Lung microvascular endothelial cell (primary cell): ENCODE data around the gene SLC26A1. TPM values are rescaled to one million over a fixed set of nuclear protein-coding genes. Genes with fewer than 3 reads are reported as not detected.
A peak's percentile ranks its signal among the peaks of the same experiment; 100 is the strongest.

ENCODE experiments used
- DNase-seq, 2 donors: peaks; one replicate each; pipeline versions ENCODE4 v3.0.0 to v3.0.0-alpha.2; 2010; ENCODE audit warnings: low read depth in 2 of 2
- total RNA-seq: library from RNA; depleted of rRNA; stranded (reverse); fragments of >200 nt; gene quantifications from 2 replicates; pipeline ENCODE4 v1.2.1, GENCODE V29; 2014

The SLC26A1 gene, protein sequence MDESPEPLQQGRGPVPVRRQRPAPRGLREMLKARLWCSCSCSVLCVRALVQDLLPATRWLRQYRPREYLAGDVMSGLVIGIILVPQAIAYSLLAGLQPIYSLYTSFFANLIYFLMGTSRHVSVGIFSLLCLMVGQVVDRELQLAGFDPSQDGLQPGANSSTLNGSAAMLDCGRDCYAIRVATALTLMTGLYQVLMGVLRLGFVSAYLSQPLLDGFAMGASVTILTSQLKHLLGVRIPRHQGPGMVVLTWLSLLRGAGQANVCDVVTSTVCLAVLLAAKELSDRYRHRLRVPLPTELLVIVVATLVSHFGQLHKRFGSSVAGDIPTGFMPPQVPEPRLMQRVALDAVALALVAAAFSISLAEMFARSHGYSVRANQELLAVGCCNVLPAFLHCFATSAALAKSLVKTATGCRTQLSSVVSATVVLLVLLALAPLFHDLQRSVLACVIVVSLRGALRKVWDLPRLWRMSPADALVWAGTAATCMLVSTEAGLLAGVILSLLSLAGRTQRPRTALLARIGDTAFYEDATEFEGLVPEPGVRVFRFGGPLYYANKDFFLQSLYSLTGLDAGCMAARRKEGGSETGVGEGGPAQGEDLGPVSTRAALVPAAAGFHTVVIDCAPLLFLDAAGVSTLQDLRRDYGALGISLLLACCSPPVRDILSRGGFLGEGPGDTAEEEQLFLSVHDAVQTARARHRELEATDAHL
- under 0.01 and 0.20 TPM in 2 replicates for total RNA-seq

DNA sequence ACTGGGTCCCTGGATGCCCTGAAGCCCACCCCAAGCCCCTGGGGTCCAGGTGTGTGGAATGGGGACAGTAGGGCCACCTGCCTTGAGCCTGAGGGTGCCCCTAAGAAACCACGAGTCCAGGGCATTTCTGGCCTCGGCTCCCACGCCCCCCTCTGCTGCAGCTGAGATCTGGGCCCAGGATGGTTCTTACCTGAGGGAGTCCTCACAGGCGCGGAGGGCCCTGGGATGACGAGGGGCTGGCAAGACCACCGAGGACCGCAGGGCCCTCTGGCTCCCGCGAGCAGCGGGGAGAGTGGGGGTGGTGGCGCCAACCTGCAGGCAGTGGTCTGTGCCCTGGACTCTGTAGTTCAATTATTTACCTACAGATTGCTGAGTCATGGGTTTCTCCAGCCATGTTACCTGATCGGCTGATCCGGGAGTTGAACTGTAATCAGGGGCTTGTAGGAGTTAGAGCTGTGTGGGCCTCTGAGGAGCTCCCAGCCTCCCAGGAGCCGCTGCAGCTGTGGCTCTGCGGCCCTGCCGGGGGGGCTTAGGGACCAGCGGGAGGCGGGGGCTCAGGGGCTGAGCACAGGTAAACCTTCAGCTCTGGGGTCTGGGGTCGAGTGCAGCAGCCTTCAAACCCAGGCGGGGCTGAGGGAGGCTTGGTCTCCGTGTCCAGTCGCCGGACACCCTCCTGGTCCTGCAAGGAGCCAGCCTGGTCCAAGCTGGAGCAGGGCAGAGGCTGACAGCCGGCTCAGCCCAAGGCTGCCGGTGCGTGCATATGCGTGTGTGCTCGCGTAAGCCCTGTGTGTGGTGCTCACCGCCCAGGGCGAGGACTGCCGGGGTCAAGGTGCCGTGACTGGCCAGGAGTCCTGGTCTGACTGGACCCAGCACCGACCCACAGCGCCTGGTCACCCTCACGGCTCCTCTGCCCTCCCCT lies at the start of gene SLC26A1:
TSS of gene SLC26A1 (minus strand) at position 294 of the 919 bp plus-strand sequence. CDS start 1,701 bp downstream, outside the sequence.
- DNase-seq: no peak

- DNase-seq: no peak
Observed at GRCh38 chr4:1042352-1043055, 49.3 kb upstream of the SLC26A1 start.

DNA sequence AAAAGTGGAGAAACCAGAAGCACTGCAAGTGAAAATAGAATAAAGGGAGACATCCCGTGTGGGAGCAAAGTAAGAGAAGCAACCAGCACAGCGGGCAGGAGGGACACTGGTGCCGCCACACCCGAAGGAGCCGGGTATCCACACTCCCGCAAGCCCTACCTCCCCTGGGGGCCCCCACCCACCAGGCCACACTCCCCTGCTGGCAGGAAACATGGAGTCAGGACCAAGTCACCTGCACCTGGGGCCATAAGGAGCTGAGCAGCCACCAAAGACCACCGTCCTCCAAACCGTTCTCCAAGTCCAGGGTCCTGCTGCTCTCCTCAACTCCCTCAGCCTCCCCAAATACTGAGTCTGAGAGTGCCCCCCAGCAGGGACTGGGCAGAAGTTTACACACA lies 48.7 kb upstream of the SLC26A1 start:
- no peak for DNase-seq

GRCh38 chr4:1041147-1041935 lies 48.1 kb upstream of the SLC26A1 start:
- peak; percentile 29 to 50 for DNase-seq

DNA sequence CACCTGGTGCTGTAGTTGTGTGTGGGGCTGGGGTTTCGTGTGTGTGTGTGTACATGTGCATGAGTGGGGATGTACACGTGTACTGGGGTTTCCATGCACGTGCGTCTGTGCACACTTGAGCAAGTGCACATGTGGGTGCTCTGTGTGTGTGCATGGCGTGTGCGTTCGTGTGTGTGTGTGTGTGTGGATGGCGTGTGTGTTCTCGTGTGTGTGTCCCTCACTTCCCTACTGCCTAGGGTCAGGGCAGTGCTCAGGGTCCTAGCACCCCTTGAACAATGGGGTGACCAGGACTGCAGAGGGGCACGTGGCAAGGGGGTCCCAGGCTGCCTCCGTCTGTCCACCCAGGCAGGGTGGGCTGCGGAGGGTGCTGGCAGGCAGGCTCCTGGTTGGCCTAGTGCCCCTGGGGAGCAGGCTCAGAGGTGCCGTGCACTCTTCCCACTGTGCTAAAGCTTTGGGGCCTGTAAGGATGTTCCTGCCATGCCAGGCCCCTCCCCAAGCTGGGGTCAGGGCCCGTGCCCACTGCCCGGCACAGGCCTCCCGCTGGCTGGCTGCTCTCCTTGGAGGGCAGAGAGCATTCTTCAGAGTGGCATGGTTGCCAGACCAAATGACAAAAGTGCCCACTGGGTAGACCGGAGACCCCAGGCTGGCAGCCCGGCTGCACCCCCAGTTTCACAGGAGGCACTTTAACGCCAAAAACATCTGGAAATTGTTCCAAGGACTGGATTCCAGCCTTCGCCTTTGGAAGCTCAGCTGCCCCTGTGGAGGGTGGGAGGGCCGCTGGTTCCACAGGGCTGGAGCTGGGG lies 47.3 kb upstream of the SLC26A1 start:
- DNase-seq: no peak

DNA sequence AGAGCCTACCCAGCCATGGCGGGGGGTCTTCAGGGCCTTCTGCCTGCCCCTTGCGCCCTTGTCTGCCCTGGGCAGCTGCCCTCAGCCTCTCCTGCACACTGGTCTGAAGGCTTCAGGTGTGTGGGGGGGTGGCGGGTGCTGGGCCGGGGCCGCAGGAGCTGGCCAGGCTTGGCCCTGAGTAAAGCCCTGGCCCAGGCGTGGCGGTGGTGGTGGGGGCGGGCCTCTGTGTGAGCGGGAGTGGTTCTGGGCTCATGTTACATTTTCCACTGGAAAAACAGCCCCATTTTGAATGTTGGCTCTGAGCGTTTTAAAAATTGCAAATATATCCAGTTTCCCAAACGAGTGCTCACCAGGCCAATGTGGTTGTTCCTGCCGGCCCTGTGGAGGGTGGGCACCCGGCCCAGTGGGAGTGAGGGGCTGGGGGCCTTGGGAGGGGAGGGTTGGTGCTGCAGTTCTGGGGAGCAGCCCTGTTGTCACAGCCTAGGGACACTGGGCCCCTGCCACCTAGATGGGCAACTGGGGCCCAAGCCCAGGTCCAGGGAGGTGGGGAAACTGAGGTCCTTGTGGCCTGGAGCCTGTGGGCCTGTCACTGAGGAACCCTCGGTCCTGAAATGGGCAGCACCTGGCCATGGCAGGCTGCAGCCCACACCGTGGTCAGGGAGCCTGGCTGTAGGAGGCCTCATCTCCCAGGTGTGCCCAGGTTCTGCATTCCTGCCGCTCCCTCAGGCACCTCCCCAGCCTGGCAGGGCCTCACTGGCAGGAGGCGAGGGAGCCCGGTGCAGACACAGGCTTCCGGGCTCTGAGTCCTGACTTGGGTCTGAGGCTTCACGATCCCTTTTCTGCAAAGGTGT lies 46.5 kb upstream of the SLC26A1 start:
- peak; percentile 16 to 79 for DNase-seq

- no peak for DNase-seq
Observed at GRCh38 chr4:1038948-1039492, 45.8 kb upstream of the SLC26A1 start.

GRCh38 chr4:1036976-1037810 lies 44.0 kb upstream of the SLC26A1 start:
- DNase-seq: no peak

GRCh38 chr4:1036095-1036494 lies 42.9 kb upstream of the SLC26A1 start:
- DNase-seq: no peak

GRCh38 chr4:1035510-1035909 lies 42.3 kb upstream of the SLC26A1 start:
- DNase-seq: peak; percentile 44 to 48

- no peak for DNase-seq
Observed at GRCh38 chr4:1033840-1034551, 40.8 kb upstream of the SLC26A1 start.

DNA sequence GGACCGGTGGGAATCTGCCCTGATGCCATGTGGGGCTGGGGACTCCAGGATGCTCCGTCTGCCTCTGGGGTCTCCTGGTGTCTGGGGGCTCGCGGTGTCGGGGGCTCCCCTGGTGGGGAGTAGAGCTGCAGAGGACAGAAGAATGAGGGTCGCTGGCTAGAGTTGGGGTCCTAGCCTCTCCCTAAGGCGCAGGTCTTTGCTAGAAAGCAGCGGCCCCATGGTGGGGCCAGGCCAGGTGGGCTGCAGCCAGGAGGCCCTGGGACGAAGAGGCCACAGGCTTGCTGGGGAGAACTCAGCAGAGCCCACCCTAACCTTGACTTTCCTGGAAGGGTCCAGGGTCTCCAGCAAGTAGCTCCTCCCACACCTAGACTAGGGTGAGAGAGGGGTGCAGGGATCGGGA lies 39.7 kb upstream of the SLC26A1 start:
- no peak for DNase-seq

DNA sequence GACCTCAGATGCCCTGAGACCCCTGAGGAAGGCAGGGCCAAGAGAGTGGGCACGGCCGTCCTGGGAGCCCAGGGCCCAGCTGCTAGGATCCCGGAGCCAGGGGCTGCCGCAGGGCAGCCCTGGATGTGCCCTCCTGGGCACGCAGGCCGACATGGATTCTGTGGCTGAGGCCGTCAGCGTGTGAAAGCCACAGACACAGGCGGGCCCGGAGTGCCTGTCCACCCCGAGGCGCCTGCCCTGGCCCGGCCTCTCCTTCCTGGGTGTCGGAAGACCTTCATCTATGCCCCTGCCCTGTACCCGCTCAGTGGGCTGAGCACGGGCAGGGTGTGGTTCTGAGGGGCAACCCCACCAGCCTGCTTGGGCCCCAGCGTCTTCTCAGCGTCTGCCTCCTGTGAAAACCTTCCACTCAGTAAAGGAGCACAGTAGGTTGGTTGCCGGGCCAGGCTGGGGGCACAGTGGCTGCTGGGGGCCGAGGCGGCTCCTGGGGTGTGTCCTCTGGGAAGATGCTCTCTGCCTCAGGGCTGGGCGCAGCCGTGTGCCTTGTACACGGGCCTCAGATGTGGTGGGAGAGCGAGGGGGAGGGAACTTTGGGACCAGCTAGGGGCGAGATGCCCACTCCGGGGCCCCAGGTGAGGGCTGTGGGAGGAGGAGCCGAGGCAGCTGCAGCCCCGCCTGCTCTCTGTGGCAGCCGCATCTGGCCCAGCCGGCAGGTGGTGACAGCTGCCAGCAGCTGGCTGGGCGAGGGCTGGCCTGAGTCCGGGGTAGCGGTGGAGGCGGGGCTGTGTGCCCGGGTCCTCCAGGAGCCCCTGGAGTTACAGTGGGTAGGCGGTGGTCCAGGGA lies 39.0 kb upstream of the SLC26A1 start:
- DNase-seq: peak in 1 of 2 donors; percentile 39

- DNase-seq: no peak
Observed at GRCh38 chr4:1031346-1031745, 38.1 kb upstream of the SLC26A1 start.

GRCh38 chr4:1030559-1030958 lies 37.4 kb upstream of the SLC26A1 start:
- DNase-seq: no peak

GRCh38 chr4:1030031-1030430 lies 36.8 kb upstream of the SLC26A1 start:
- DNase-seq: no peak
